ENCODE measurements around the gene SNAP29. TPM values are rescaled to one million over a fixed set of nuclear protein-coding genes. Genes with fewer than 3 reads are reported as not detected.

The SNAP29 gene
- total and polyA plus RNA-seq, 9 of the 15 experiments (the other 6 are each of a cell fraction or from before 2014, with no cell fraction given), result 19.5 to 250 (median 75.9) TPM

DNA sequence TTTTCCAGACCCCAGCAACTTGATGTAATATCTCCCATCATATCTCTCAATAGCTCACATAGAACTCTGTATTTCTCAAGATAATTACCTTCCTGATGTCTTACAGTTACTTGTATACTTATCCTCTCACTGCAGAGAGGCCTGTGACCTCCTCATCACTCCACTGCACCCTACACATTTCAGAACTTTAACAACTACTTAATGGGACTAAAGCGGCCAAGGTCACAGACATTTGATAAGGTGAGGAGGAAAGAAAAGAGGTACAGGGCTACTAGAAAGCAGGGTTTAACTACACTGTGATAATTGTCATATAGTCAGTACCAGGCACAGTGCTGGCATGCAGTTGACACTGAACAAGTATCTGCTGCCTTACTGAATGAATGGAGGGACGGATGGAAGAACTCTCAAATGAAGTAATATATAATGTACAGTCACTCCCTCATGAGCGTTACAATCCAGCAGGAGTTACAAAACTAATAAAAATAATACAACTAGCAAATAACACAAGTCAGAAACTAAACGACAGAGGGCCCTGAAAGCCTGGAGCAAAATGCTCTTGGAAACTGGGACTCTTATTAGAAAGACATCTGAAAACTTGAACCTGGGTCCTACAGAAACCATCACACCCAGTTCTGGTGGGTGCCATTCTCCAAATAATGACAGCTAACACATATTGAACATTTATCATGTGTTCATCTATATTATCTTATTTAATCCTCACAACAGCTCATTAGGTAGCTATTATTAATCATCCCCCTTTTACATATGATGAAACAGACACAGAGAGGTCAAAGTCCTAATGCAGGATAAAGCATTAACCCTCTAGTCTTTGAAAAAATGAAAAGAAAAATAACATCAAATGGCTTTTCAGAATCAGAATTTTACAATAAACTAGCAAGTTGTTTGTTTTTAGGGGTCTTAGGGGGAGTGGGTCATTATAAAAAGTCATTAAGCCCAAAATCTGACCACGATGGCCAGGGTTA is 14.5 kb upstream of the SNAP29 start (continued):
- TF ChIP-seq ZNF707 (CRISPR knock-in tag; conservative IDR thresholded peaks at IDR 0.05) (0 out of 2 replicates have a peak, but pooled peaks have one; percentile 43), HDAC3 (IDR thresholded peaks at IDR 0.05; ENCODE audit: borderline replicate concordance, partially characterized antibody) (no peak), ZBTB8A (IDR thresholded peaks at IDR 0.05; ENCODE audit: partially characterized antibody) (no peak), CBX8 (IDR thresholded peaks at IDR 0.05; ENCODE audit: borderline replicate concordance, extremely low read depth, low read depth, low read length, poor library complexity, severe bottlenecking) (no peak), TBP (optimal IDR thresholded peaks at IDR 0.05; ENCODE audit: low read depth, low read length) (peak; percentile 30), TCFL5 (CRISPR knock-in tag; conservative IDR thresholded peaks at IDR 0.05) (no peak), SRF (CRISPR knock-in tag; IDR thresholded peaks at IDR 0.05) (0 out of 4 replicates have a peak, but pooled peaks of 1 of the 2 experiments have one; percentile 28), EP300 (IDR thresholded peaks at IDR 0.05; ENCODE audit: low read length) (peak; percentile 12; the same call in 1 of the 2 replicates), TBL1XR1 (IDR thresholded peaks at IDR 0.05; ENCODE audit: low read length in 2 of 2) (0 out of 4 replicates have a peak, but pooled peaks of 1 of the 2 experiments have one; percentile 33), CHCHD3 (CRISPR knock-in tag; IDR thresholded peaks at IDR 0.05) (peak; percentile 77; the same call in 1 of the 2 replicates), WHSC1 (IDR thresholded peaks at IDR 0.05; ENCODE audit: low read length) (no peak), ZNF232 (CRISPR knock-in tag; IDR thresholded peaks at IDR 0.05) (peak; percentile 69; the same call in 1 of the 2 replicates)
- TF ChIP-seq, protein P1, sequence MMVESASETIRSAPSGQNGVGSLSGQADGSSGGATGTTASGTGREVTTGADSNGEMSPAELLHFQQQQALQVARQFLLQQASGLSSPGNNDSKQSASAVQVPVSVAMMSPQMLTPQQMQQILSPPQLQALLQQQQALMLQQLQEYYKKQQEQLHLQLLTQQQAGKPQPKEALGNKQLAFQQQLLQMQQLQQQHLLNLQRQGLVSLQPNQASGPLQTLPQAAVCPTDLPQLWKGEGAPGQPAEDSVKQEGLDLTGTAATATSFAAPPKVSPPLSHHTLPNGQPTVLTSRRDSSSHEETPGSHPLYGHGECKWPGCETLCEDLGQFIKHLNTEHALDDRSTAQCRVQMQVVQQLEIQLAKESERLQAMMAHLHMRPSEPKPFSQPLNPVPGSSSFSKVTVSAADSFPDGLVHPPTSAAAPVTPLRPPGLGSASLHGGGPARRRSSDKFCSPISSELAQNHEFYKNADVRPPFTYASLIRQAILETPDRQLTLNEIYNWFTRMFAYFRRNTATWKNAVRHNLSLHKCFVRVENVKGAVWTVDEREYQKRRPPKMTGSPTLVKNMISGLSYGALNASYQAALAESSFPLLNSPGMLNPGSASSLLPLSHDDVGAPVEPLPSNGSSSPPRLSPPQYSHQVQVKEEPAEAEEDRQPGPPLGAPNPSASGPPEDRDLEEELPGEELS (CRISPR knock-in tag; IDR thresholded peaks at IDR 0.05; ENCODE audit: borderline replicate concordance), result no peak
- TF ChIP-seq, protein P2, sequence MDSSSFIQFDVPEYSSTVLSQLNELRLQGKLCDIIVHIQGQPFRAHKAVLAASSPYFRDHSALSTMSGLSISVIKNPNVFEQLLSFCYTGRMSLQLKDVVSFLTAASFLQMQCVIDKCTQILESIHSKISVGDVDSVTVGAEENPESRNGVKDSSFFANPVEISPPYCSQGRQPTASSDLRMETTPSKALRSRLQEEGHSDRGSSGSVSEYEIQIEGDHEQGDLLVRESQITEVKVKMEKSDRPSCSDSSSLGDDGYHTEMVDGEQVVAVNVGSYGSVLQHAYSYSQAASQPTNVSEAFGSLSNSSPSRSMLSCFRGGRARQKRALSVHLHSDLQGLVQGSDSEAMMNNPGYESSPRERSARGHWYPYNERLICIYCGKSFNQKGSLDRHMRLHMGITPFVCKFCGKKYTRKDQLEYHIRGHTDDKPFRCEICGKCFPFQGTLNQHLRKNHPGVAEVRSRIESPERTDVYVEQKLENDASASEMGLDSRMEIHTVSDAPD (CRISPR knock-in tag; IDR thresholded peaks at IDR 0.05), result peak; percentile 22; the same call in 1 of the 2 replicates
- TF ChIP-seq, protein P3, sequence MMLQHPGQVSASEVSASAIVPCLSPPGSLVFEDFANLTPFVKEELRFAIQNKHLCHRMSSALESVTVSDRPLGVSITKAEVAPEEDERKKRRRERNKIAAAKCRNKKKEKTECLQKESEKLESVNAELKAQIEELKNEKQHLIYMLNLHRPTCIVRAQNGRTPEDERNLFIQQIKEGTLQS (IDR thresholded peaks at IDR 0.05), result no peak
- TF ChIP-seq, protein P3 (CRISPR knock-in tag; conservative IDR thresholded peaks at IDR 0.05), result 0 out of 2 replicates have a peak, but pooled peaks have one; percentile 28
- TF ChIP-seq, protein P4, sequence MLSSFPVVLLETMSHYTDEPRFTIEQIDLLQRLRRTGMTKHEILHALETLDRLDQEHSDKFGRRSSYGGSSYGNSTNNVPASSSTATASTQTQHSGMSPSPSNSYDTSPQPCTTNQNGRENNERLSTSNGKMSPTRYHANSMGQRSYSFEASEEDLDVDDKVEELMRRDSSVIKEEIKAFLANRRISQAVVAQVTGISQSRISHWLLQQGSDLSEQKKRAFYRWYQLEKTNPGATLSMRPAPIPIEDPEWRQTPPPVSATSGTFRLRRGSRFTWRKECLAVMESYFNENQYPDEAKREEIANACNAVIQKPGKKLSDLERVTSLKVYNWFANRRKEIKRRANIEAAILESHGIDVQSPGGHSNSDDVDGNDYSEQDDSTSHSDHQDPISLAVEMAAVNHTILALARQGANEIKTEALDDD (IDR thresholded peaks at IDR 0.05), result 0 out of 2 replicates have a peak, but pooled peaks have one; percentile 28
